Activated T-helper 2 cell treated with anti-CD3 and anti-CD28 coated beads, Interferon-gamma antibody, Interleukin-2, Interleukin-4, amounts not matched to agents 10 μg/mL and 5 μg/mL and 100 μg/mL, durations not matched to agents 14 hours and 24 hours and 36 hours (primary cell): ENCODE results near the gene MMP27. TPM values are rescaled to one million over a fixed set of nuclear protein-coding genes. Genes with fewer than 3 reads are reported as not detected.
"Not testable (repeated sequence)": the region's sequence is repeated elsewhere in the genome, so short reads cannot be mapped to it uniquely, and the experiment has no call there.

Experiments used
- DNase-seq: peaks from one replicate; pipeline ENCODE4 v3.0.0; 2021; ENCODE audit warnings: low spot score
- H3K27ac Mint-ChIP-seq: one replicate; pipeline ENCODE4 v1.8.0; 2021; ENCODE audit warnings: mixed read lengths
- H3K27me3 Mint-ChIP-seq: one replicate; pipeline ENCODE4 v1.8.0; 2021; ENCODE audit warnings: low read depth, mixed read lengths
- H3K36me3 Mint-ChIP-seq: one replicate; pipeline ENCODE4 v1.8.0; 2021; ENCODE audit warnings: low read depth, mixed read lengths
- H3K4me1 Mint-ChIP-seq: one replicate; pipeline ENCODE4 v1.8.0; 2021; ENCODE audit warnings: low read depth, mixed read lengths
- H3K4me3 Mint-ChIP-seq: one replicate; pipeline ENCODE4 v1.8.0; 2021; ENCODE audit warnings: low read depth, mild to moderate bottlenecking, moderate library complexity, mixed read lengths
- H3K9me3 Mint-ChIP-seq: one replicate; pipeline ENCODE4 v1.8.0; 2021; ENCODE audit warnings: mixed read lengths
- intact Hi-C: fragments of 100-400 bp; cut with micrococcal nuclease; formaldehyde crosslinking; loops from one replicate; pipeline ENCODE4 v1.15.1; 2023
- total RNA-seq: library from RNA; stranded (reverse); gene quantifications from 2 replicates; pipeline ENCODE4 v1.2.3, GENCODE V29; 2022

The MMP27 gene, protein sequence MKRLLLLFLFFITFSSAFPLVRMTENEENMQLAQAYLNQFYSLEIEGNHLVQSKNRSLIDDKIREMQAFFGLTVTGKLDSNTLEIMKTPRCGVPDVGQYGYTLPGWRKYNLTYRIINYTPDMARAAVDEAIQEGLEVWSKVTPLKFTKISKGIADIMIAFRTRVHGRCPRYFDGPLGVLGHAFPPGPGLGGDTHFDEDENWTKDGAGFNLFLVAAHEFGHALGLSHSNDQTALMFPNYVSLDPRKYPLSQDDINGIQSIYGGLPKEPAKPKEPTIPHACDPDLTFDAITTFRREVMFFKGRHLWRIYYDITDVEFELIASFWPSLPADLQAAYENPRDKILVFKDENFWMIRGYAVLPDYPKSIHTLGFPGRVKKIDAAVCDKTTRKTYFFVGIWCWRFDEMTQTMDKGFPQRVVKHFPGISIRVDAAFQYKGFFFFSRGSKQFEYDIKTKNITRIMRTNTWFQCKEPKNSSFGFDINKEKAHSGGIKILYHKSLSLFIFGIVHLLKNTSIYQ
- not detected in 2 replicates for total RNA-seq

- intact Hi-C loops, result no loop called here
- Mint-ChIP-seq H3K4me3 (no peak within 1 kb of the TSS), H3K27me3 (peaks cover 4% of the 10 kb centered on the region), H3K27ac (no peak within 1 kb of the TSS), H3K36me3 (no peaks in the 10 kb centered on the region), H3K4me1 (no peaks in the 10 kb centered on the region), H3K9me3 (no peaks in the 10 kb centered on the region)
- no peak for DNase-seq
Observed at GRCh38 chr11:102705626-102706025, at the start of gene MMP27. TSS of gene MMP27 (minus strand) at chr11:102705769. CDS start at chr11:102705714, 55 bp downstream.

GRCh38 chr11:102753267-102753666 lies 47.7 kb upstream of the MMP27 start:
- Mint-ChIP-seq H3K27me3 (peaks cover 2% of the 10 kb centered on the region), H3K27ac (no peak overlapping the region), H3K36me3 (no peaks in the 10 kb centered on the region), H3K4me3 (no peak overlapping the region), H3K9me3 (no peaks in the 10 kb centered on the region), H3K4me1 (no peaks in the 10 kb centered on the region)
- intact Hi-C loops, result no loop called here
- no peak for DNase-seq

- H3K27me3 Mint-ChIP-seq, result peaks cover 2% of the 10 kb centered on the region
- H3K36me3 Mint-ChIP-seq, result no peaks in the 10 kb centered on the region
- H3K4me3 Mint-ChIP-seq, result no peak overlapping the region
- H3K27ac Mint-ChIP-seq, result no peak overlapping the region
- no peaks in the 10 kb centered on the region for H3K9me3 Mint-ChIP-seq
- intact Hi-C loops, result no loop called here
- H3K4me1 Mint-ChIP-seq, result no peaks in the 10 kb centered on the region
- DNase-seq, result no peak
Observed at GRCh38 chr11:102751673-102752072, 46.1 kb upstream of the MMP27 start.

GRCh38 chr11:102749101-102749722 lies 43.6 kb upstream of the MMP27 start:
- no peaks in the 10 kb centered on the region for H3K4me1 Mint-ChIP-seq
- no peaks in the 10 kb centered on the region for H3K36me3 Mint-ChIP-seq
- H3K27me3 Mint-ChIP-seq, result peaks cover 2% of the 10 kb centered on the region
- H3K9me3 Mint-ChIP-seq, result peaks cover 3% of the 10 kb centered on the region
- intact Hi-C loops, result no loop called here
- H3K27ac Mint-ChIP-seq, result no peak overlapping the region
- no peak overlapping the region for H3K4me3 Mint-ChIP-seq
- no peak for DNase-seq

GRCh38 chr11:102746746-102747578 lies 41.4 kb upstream of the MMP27 start:
- H3K9me3 Mint-ChIP-seq, H3K4me1 Mint-ChIP-seq, H3K27me3 Mint-ChIP-seq, intact Hi-C loops, DNase-seq, H3K27ac Mint-ChIP-seq, H3K36me3 Mint-ChIP-seq, H3K4me3 Mint-ChIP-seq: not testable (repeated sequence)

- H3K9me3 Mint-ChIP-seq, result no peaks in the 10 kb centered on the region
- H3K36me3 Mint-ChIP-seq, result no peaks in the 10 kb centered on the region
- H3K27me3 Mint-ChIP-seq, result peaks cover 5% of the 10 kb centered on the region
- no peak for DNase-seq
- no peaks in the 10 kb centered on the region for H3K4me1 Mint-ChIP-seq
- H3K4me3 Mint-ChIP-seq, result no peak overlapping the region
- intact Hi-C loops, result no loop called here
- H3K27ac Mint-ChIP-seq, result no peak overlapping the region
Observed at GRCh38 chr11:102734650-102735049, 29.1 kb upstream of the MMP27 start.

DNA sequence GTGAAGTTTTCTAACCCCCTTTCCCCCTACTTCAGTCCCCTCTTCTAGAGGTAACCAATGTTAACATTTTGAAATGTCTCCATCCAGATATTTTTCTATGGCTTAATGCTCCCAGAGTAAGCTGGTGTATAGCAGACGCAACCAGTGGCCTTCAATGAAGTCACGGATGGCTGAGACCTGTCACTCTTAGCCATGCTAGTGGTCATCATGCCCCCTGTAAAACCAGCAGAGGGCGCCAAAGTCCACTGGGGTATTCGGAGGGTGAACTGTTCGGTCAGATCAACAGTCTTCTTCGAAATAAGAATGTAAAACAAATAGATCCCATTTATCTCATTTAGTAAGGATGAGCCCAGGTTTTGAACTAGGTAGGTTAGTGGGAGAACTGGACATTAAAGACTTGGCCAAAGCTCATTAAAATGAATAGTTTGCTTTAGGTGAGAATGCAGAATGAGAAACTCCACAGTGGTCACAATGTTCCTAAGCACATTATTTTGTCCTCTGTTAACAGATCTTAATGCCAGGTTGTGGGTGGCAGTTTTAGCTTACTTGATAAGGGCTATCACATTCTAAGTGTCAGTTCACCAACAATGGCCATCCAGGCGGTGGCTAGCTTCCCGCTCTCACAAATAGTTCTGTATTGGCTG lies 27.8 kb upstream of the MMP27 start:
- Mint-ChIP-seq H3K27ac (no peak overlapping the region), H3K9me3 (no peaks in the 10 kb centered on the region), H3K4me3 (no peak overlapping the region), H3K36me3 (no peaks in the 10 kb centered on the region), H3K4me1 (no peaks in the 10 kb centered on the region), H3K27me3 (peaks cover 3% of the 10 kb centered on the region)
- DNase-seq, result peak; percentile 24
- intact Hi-C loops, result loop anchor here (1.0 kb wide), 1 partner anchor 208 kb away; no protein-coding TSS in a partner anchor

- H3K4me1 Mint-ChIP-seq, DNase-seq, H3K27ac Mint-ChIP-seq, H3K9me3 Mint-ChIP-seq, intact Hi-C loops, H3K4me3 Mint-ChIP-seq, H3K36me3 Mint-ChIP-seq, H3K27me3 Mint-ChIP-seq: not testable (repeated sequence)
Observed at GRCh38 chr11:102730944-102731343, 25.4 kb upstream of the MMP27 start.

- no peak for DNase-seq
- intact Hi-C loops, result no loop called here
- no peaks in the 10 kb centered on the region for H3K9me3 Mint-ChIP-seq
- no peaks in the 10 kb centered on the region for H3K4me1 Mint-ChIP-seq
- no peaks in the 10 kb centered on the region for H3K36me3 Mint-ChIP-seq
- H3K4me3 Mint-ChIP-seq, result no peak overlapping the region
- no peak overlapping the region for H3K27ac Mint-ChIP-seq
- peaks cover 2% of the 10 kb centered on the region for H3K27me3 Mint-ChIP-seq
Observed at GRCh38 chr11:102729849-102730815, 24.6 kb upstream of the MMP27 start.

GRCh38 chr11:102727890-102728289 lies 22.3 kb upstream of the MMP27 start:
- Mint-ChIP-seq H3K27ac (no peak overlapping the region), H3K27me3 (peaks cover 2% of the 10 kb centered on the region), H3K9me3 (no peaks in the 10 kb centered on the region), H3K4me1 (no peaks in the 10 kb centered on the region), H3K36me3 (no peaks in the 10 kb centered on the region), H3K4me3 (no peak overlapping the region)
- DNase-seq, result no peak
- intact Hi-C loops, result no loop called here

DNA sequence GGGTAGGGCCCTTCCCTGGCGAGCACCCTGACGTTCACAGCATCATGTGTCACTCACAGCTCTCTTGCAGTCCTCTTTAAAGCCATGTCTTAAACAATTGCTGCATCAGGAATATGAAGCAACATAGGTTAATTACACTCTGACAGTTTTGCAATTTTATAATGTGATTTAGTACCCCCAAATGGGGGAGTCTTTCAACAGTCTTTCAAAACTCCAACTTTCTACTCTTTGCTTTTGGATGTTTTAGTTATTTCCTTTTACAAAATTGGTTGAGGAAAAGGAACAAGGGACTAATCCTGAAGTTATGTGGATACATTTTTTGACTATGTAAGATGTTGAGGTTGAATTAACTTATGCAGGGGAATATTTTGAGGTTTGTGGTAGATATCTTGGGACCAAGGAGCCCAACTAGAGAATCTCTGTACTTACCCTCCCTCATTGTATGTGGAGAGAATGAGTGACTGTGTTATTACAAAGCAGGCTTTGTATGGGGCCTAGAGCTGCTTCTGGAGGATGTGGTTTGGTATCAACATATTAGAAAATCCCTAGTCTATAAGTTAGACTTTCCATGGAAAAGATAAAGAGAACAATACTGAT lies 19.4 kb upstream of the MMP27 start, which contains the start of gene MMP8:
Gene MMP8, minus strand, starts transcription at position 51 of the 597 bp plus-strand sequence. CDS start 99 bp downstream, outside the sequence.
- H3K4me1 Mint-ChIP-seq, result no peaks in the 10 kb centered on the region
- H3K36me3 Mint-ChIP-seq, result no peaks in the 10 kb centered on the region
- H3K4me3 Mint-ChIP-seq, result no peak within 1 kb of the TSS
- H3K27me3 Mint-ChIP-seq, result peaks cover 5% of the 10 kb centered on the region
- intact Hi-C loops, result no loop called here
- H3K9me3 Mint-ChIP-seq, result no peaks in the 10 kb centered on the region
- H3K27ac Mint-ChIP-seq, result no peak within 1 kb of the TSS
- no peak for DNase-seq
